ENCODE measurements around the gene RANGRF. TPM values are rescaled to one million over a fixed set of nuclear protein-coding genes. Genes with fewer than 3 reads are reported as not detected.

Gene RANGRF
- total and polyA plus RNA-seq, 9 of the 15 experiments (the other 6 are each of a cell fraction or from before 2014, with no cell fraction given) = 7.6 to 60.0 (median 16.0) TPM

GRCh38 chr17:8248751-8249607, 39.5 kb upstream of the RANGRF start, which contains the start of gene PFAS (continued):
- TF ChIP-seq NCOA1 (IDR thresholded peaks at IDR 0.05; ENCODE audit: low read depth) (no peak), ZNF12 (CRISPR knock-in tag; IDR thresholded peaks at IDR 0.05) (no peak), ZNF445 (CRISPR knock-in tag; IDR thresholded peaks at IDR 0.05; ENCODE audit: low read depth) (no peak), HNRNPK (IDR thresholded peaks at IDR 0.05; ENCODE audit: low read depth, low read length, poor library complexity, severe bottlenecking) (no peak), ELF4 (CRISPR knock-in tag; IDR thresholded peaks at IDR 0.05) (no peak), ADNP (tag; IDR thresholded peaks at IDR 0.05) (no peak; the same call in 1 of the 2 replicates), SRSF1 (IDR thresholded peaks at IDR 0.05; ENCODE audit: low read depth, low read length) (no peak), HMG20B (CRISPR knock-in tag; IDR thresholded peaks at IDR 0.05) (no peak), FOXA1 (IDR thresholded peaks at IDR 0.05; ENCODE audit: borderline replicate concordance) (no peak), ZZZ3 (IDR thresholded peaks at IDR 0.05) (no peak), ZNF639 (CRISPR knock-in tag; conservative IDR thresholded peaks at IDR 0.05 in 1 of 2, IDR thresholded peaks at IDR 0.05 in 1 of 2) (0 out of 4 replicates have a peak, but pooled peaks of 1 of the 2 experiments have one; percentile 32), CLOCK (CRISPR knock-in tag; IDR thresholded peaks at IDR 0.05; ENCODE audit: borderline replicate concordance) (no peak), NEUROD1 (IDR thresholded peaks at IDR 0.05; ENCODE audit: borderline replicate concordance, low read depth, low read length, partially characterized antibody) (peak; percentile 24), BACH1 (tag; IDR thresholded peaks at IDR 0.05) (no peak)

Data from K562 (cell line).